H1 (cell line): ENCODE measurements around the gene KIAA1586. TPM values are rescaled to one million over a fixed set of nuclear protein-coding genes. Genes with fewer than 3 reads are reported as not detected.

Experiments used
- CTCF ChIA-PET: fragments of 300-600 bp; sonication (Branson Sonifier 250); formaldehyde crosslinking; loops from one replicate; lab custom pipeline; 2021; ENCODE audit not compliant: partially characterized antibody; lab: Charles Lee
- POLR2A ChIA-PET: fragments of 300-600 bp; sonication (Branson Sonifier 250); formaldehyde crosslinking; loops from one replicate; lab custom pipeline; 2021; ENCODE audit warnings: inconsistent platforms; ENCODE audit not compliant: partially characterized antibody; lab: Charles Lee
- DNase-seq, 2 experiments: peaks; one replicate each; pipeline versions ENCODE4 v3.0.0 to v3.0.0-alpha.2; 2010 to 2022; ENCODE audit warnings: low spot score in 2 of 2, low read depth in 1 of 2, mixed read lengths in 1 of 2
- FAIRE-seq: peaks from 2 replicates; lab custom pipeline; 2011; peaks lifted over from hg19 to GRCh38; lab: Jason Lieb, UNC
- H2AFZ ChIP-seq: 2 replicates; pipeline ENCODE4 v1.8.1; 2012; ENCODE audit warnings: low read length, inconsistent platforms
- H2AK5ac ChIP-seq: 2 replicates; pipeline ENCODE4 v1.6.1; 2013; ENCODE audit warnings: low read depth, low read length
- H2BK120ac ChIP-seq: replicated peaks from 2 replicates; pipeline ENCODE3; 2013; ENCODE audit warnings: low read depth, low read length, inconsistent platforms
- H2BK12ac ChIP-seq: 2 replicates; pipeline ENCODE4 v1.6.1; 2013; ENCODE audit warnings: low read depth, low read length
- H2BK15ac ChIP-seq: 2 replicates; pipeline ENCODE4 v1.6.1; 2013; ENCODE audit warnings: low read length
- H2BK20ac ChIP-seq: 2 replicates; pipeline ENCODE4 v1.6.1; 2013; ENCODE audit warnings: low read length
- H2BK5ac ChIP-seq: 2 replicates; pipeline ENCODE4 v1.6.1; 2013; ENCODE audit warnings: low read depth, low read length
- H3K14ac ChIP-seq: 2 replicates; pipeline ENCODE4 v1.6.1; 2013; ENCODE audit warnings: inconsistent platforms; ENCODE audit not compliant: insufficient read length
- H3K18ac ChIP-seq: 2 replicates; pipeline ENCODE4 v1.6.1; 2013; ENCODE audit warnings: low read length; ENCODE audit errors: extremely low read depth
- H3K23ac ChIP-seq: 2 replicates; pipeline ENCODE4 v1.6.1; 2013; ENCODE audit warnings: inconsistent platforms; ENCODE audit not compliant: insufficient read length
- H3K23me2 ChIP-seq: 2 replicates; pipeline ENCODE4 v1.6.1; 2013; ENCODE audit warnings: low read depth, low read length
- H3K27ac ChIP-seq: 2 replicates; pipeline ENCODE4 v1.6.1; 2011; ENCODE audit warnings: low read depth, low read length, inconsistent platforms
- H3K27me3 ChIP-seq, 4 experiments: replicated peaks in 1 of 4; 1 replicate in 1 of 4; 2 replicates in 3 of 4; pipeline versions ENCODE4 v1.6.1 to v1.8.1; 2011 to 2013; ENCODE audit warnings: low read length in 3 of 4, mild to moderate bottlenecking in 3 of 4, inconsistent platforms in 2 of 4, mixed read lengths in 2 of 4, moderate library complexity in 1 of 4; ENCODE audit not compliant: control insufficient read depth in 3 of 4, insufficient read depth in 3 of 4; ENCODE audit errors: extremely low read depth in 1 of 4
- H3K36me3 ChIP-seq, 4 experiments: 2 replicates each; pipeline versions ENCODE4 v1.6.1 to v1.8.1; 2011 to 2013; ENCODE audit warnings: mild to moderate bottlenecking in 4 of 4, low read length in 3 of 4, moderate library complexity in 2 of 4, control low read depth in 1 of 4, inconsistent platforms in 1 of 4; ENCODE audit not compliant: insufficient read depth in 4 of 4, control insufficient read depth in 2 of 4
- H3K4ac ChIP-seq: replicated peaks from 2 replicates; pipeline ENCODE3; 2013; ENCODE audit warnings: low read length, low read depth, mixed read lengths, inconsistent platforms; ENCODE audit not compliant: insufficient read length
- H3K4me1 ChIP-seq, 4 experiments: replicated peaks in 1 of 4; 1 replicate in 1 of 4; 2 replicates in 3 of 4; pipeline versions ENCODE4 v1.6.1 to v1.8.1; 2011 to 2013; ENCODE audit warnings: low read length in 3 of 4, inconsistent platforms in 2 of 4, mixed read lengths in 1 of 4; ENCODE audit not compliant: insufficient read depth in 4 of 4, control insufficient read depth in 3 of 4
- H3K4me2 ChIP-seq, 2 experiments: 2 replicates each; pipeline versions ENCODE4 v1.6.1 to v1.8.1; 2011 to 2013; ENCODE audit warnings: low read depth in 2 of 2, low read length in 2 of 2, control low read depth in 1 of 2, inconsistent platforms in 1 of 2, mild to moderate bottlenecking in 1 of 2; ENCODE audit not compliant: insufficient read depth in 1 of 2
- H3K4me3 ChIP-seq, 4 experiments: fragments of 200-600, 300-600 bp in 1 of 4; sonication (generic), shearing (Covaris generic), sonication (Bioruptor Twin) in 1 of 4; 2 replicates each; pipeline versions ENCODE4 v1.5.1 to v1.8.1; 2011 to 2016; ENCODE audit warnings: low read length in 4 of 4, low read depth in 3 of 4, control low read depth in 2 of 4, inconsistent platforms in 2 of 4, mild to moderate bottlenecking in 2 of 4, mixed read lengths in 1 of 4, moderate library complexity in 1 of 4; ENCODE audit not compliant: insufficient read depth in 2 of 4; ENCODE audit errors: extremely low read depth in 1 of 4
- H3K56ac ChIP-seq: replicated peaks from 2 replicates; pipeline ENCODE3; 2013; ENCODE audit warnings: low read depth, mild to moderate bottlenecking, mixed read lengths, low read length, inconsistent platforms; ENCODE audit not compliant: insufficient read length
- H3K79me1 ChIP-seq: 2 replicates; pipeline ENCODE4 v1.6.1; 2013; ENCODE audit warnings: low read depth, low read length, control low read depth
- H3K79me2 ChIP-seq, 2 experiments: 2 replicates each; pipeline versions ENCODE4 v1.6.1 to v1.8.1; 2012 to 2013; ENCODE audit warnings: low read length in 2 of 2, mild to moderate bottlenecking in 2 of 2, inconsistent platforms in 1 of 2; ENCODE audit not compliant: insufficient read depth in 2 of 2, control insufficient read depth in 1 of 2
- H3K9ac ChIP-seq, 4 experiments: replicated peaks in 1 of 4; 1 replicate in 1 of 4; 2 replicates in 3 of 4; pipeline versions ENCODE4 v1.6.1 to v1.8.1; 2011 to 2013; ENCODE audit warnings: low read depth in 3 of 4, low read length in 3 of 4, control low read depth in 2 of 4, mild to moderate bottlenecking in 2 of 4, moderate library complexity in 2 of 4, inconsistent platforms in 1 of 4; ENCODE audit errors: extremely low read depth in 1 of 4
- H3K9me3 ChIP-seq, 2 experiments: 2 replicates each; pipeline versions ENCODE4 v1.6.1 to v1.8.1; 2012 to 2013; ENCODE audit warnings: mild to moderate bottlenecking in 2 of 2, moderate library complexity in 2 of 2, control low read depth in 1 of 2, inconsistent platforms in 1 of 2, low read depth in 1 of 2, low read length in 1 of 2, mixed read lengths in 1 of 2; ENCODE audit not compliant: insufficient read depth in 2 of 2
- H4K20me1 ChIP-seq, 2 experiments: replicated peaks in 1 of 2; 2 replicates each; pipeline versions ENCODE3 to v1.8.1; 2011 to 2013; ENCODE audit warnings: inconsistent platforms in 2 of 2, low read length in 2 of 2, mild to moderate bottlenecking in 1 of 2; ENCODE audit not compliant: insufficient read depth in 2 of 2, control insufficient read depth in 1 of 2
- H4K5ac ChIP-seq: 2 replicates; pipeline ENCODE4 v1.6.1; 2013; ENCODE audit warnings: low read length, low read depth, mixed read lengths, inconsistent platforms; ENCODE audit not compliant: insufficient read length
- H4K8ac ChIP-seq: 2 replicates; pipeline ENCODE4 v1.8.0; 2013; ENCODE audit warnings: mild to moderate bottlenecking, moderate library complexity, low read length, inconsistent platforms; ENCODE audit not compliant: insufficient read depth; ENCODE audit errors: extremely low read depth
- H4K91ac ChIP-seq: replicated peaks from 2 replicates; pipeline ENCODE3; 2013; ENCODE audit warnings: low read length, mixed read lengths, inconsistent platforms; ENCODE audit not compliant: insufficient read length
- ASH2L ChIP-seq: fragments of 200-600, 300-600 bp; sonication (generic); IDR thresholded peaks from one replicate; pipeline ENCODE4 v1.7.1; 2017; ENCODE audit warnings: low read length
- CTCF ChIP-seq, 3 experiments: IDR thresholded peaks; 1 replicate in 2 of 3; 2 replicates in 1 of 3; pipeline versions ENCODE4 v1.5.1 to v1.6.1; 2011; ENCODE audit warnings: low read length in 3 of 3, mild to moderate bottlenecking in 3 of 3, inconsistent platforms in 2 of 3, low read depth in 1 of 3, moderate library complexity in 1 of 3; ENCODE audit not compliant: insufficient read depth in 1 of 3; ENCODE audit errors: control extremely low read depth in 1 of 3
- EGR1 ChIP-seq: IDR thresholded peaks from 2 replicates; pipeline ENCODE4 v1.6.1; 2011; ENCODE audit warnings: low read depth, low read length, borderline replicate concordance
- EZH2 ChIP-seq: fragments of 200-600 bp; sonication (generic); IDR thresholded peaks from 2 replicates; pipeline ENCODE4 v1.7.1; 2012; ENCODE audit warnings: low read depth, mild to moderate bottlenecking, moderate library complexity, low read length, inconsistent platforms; ENCODE audit not compliant: severe bottlenecking
- JUND ChIP-seq: IDR thresholded peaks from 2 replicates; pipeline ENCODE4 v1.6.1; 2011; ENCODE audit warnings: mild to moderate bottlenecking, improper control_type of control experiment, low read length
- POLR2AphosphoS5 ChIP-seq: IDR thresholded peaks from 2 replicates; pipeline ENCODE4 v1.6.1; 2011; ENCODE audit warnings: low read depth, low read length
- SIX5 ChIP-seq: IDR thresholded peaks from 2 replicates; pipeline ENCODE4 v1.6.1; 2011; ENCODE audit warnings: mild to moderate bottlenecking, low read depth, low read length
- TAF1 ChIP-seq: IDR thresholded peaks from 2 replicates; pipeline ENCODE4 v1.6.1; 2011; ENCODE audit warnings: mild to moderate bottlenecking, low read depth, low read length
- TEAD4 ChIP-seq: IDR thresholded peaks from 2 replicates; pipeline ENCODE4 v1.6.1; 2012; ENCODE audit warnings: low read depth, low read length, inconsistent platforms, mixed read lengths
- USF2 ChIP-seq: IDR thresholded peaks from 2 replicates; pipeline ENCODE4 v1.6.1; 2011; ENCODE audit warnings: low read length, improper control_type of control experiment
- ZNF274 ChIP-seq: IDR thresholded peaks from 2 replicates; pipeline ENCODE4 v1.7.0; 2012; ENCODE audit warnings: low read length, borderline replicate concordance; ENCODE audit errors: extremely low read depth
- WGBS, 2 experiments: shearing (Covaris generic) in 1 of 2; methylation state at CpG; one replicate each; pipeline versions ENCODE4 v1.1.6 to v1.1.7; 2013 to 2015; ENCODE audit warnings: low lambda C conversion rate in 2 of 2, mixed read lengths in 2 of 2, inconsistent platforms in 1 of 2, low coverage in 1 of 2, missing lambda C conversion rate in 1 of 2; ENCODE audit not compliant: insufficient replicate concordance in 2 of 2, insufficient coverage in 1 of 2, insufficient read length in 1 of 2; ENCODE audit errors: extremely low coverage in 1 of 2, missing lambda C conversion rate in 1 of 2; 5-methylcytosine and 5-hydroxymethylcytosine counted together
- polyA plus RNA-seq, 7 experiments: library from polyadenylated mRNA; depleted of rRNA in 3 of 7; stranded (reverse) in 5 of 7; unstranded in 2 of 7; fragments of >200 nt in 5 of 7; fragments of 200-250 nt in 2 of 7; gene quantifications; 1 replicate in 5 of 7; 2 replicates in 1 of 7; 4 replicates in 1 of 7; pipeline versions ENCODE4 v1.2.1 to v1.2.3, GENCODE V29; 2011 to 2013; ENCODE audit warnings: missing spikeins in 2 of 7, mixed read lengths in 2 of 7
- total RNA-seq: library from RNA; stranded (reverse); fragmentation: NEBNext Ultra II Directional; extraction: Animal tissue kit (Norgen Biotek cat#: 25700); gene quantifications from 2 replicates; pipeline ENCODE4 v1.2.1, GENCODE V29; 2021

Gene KIAA1586
- total and polyA plus RNA-seq, 2 of the 8 experiments (the other 6 are each of a cell fraction or from before 2014, with no cell fraction given), result 2.1 to 24.4 TPM

- Histone ChIP-seq H2BK120ac (no peak overlapping the region), H4K8ac (no peak overlapping the region), H3K9ac (no peak overlapping the region), H2BK12ac (no peak overlapping the region), H3K56ac (no peak overlapping the region), H2BK15ac (no peak overlapping the region), H2BK20ac (0 out of 2 replicates have a peak overlapping the region, but pooled peaks have one; percentile 15), H3K9me3 (no peaks in the 10 kb centered on the region), H3K36me3 (no peaks in the 10 kb centered on the region), H3K18ac (no peak overlapping the region), H3K14ac (no peak overlapping the region), H4K91ac (no peak overlapping the region), H2AK5ac (no peak overlapping the region), H3K23me2 (no peaks in the 10 kb centered on the region), H3K4me3 (no peak overlapping the region), H4K20me1 (no peaks in the 10 kb centered on the region), H3K79me1 (no peaks in the 10 kb centered on the region), H3K4ac (no peak overlapping the region), H3K27me3 (no peaks in the 10 kb centered on the region), H3K27ac (no peak overlapping the region), H4K5ac (no peak overlapping the region), H3K4me1 (peaks cover 0 to 6% (median 4%) of the 10 kb centered on the region in 4 experiments; a peak in 3 of 7 replicates), H3K4me2 (no peak overlapping the region), H3K79me2 (no peaks in the 10 kb centered on the region), H3K23ac (no peak overlapping the region), H2AFZ (no peak overlapping the region), H2BK5ac (no peak overlapping the region)
- 94% methylated on average over 4 of the region's 4 CpGs; no CpG with 5 or more reads in 1 of the 2 experiments for WGBS, 2 experiments
- CTCF ChIA-PET, result interaction anchor here (1.3 to 4.8 kb wide), 7 partner anchors 11 to 116 kb away, joined by 3 to 21 read pairs (median 12); partner anchors contain the start of gene BEND6
- POLR2A ChIA-PET, result no interaction called here
- FAIRE-seq, result no peak
- no peak for DNase-seq
- TF ChIP-seq EZH2 (no peak), ZNF274 (no peak), CTCF (IDR thresholded peaks at IDR 0.05; ENCODE audit: control extremely low read depth in 1 of 3, insufficient read depth in 1 of 3, low read depth in 1 of 3, low read length in 3 of 3) (no peak), ASH2L (no peak), JUND (no peak), POLR2AphosphoS5 (no peak), USF2 (no peak), SIX5 (no peak), EGR1 (no peak), TEAD4 (no peak), TAF1 (no peak)
These were observed 27.1 kb upstream of the KIAA1586 start for GRCh38 chr6:57019434-57019833.
